ENCODE measurements around the gene PYGO2. TPM values are rescaled to one million over a fixed set of nuclear protein-coding genes. Genes with fewer than 3 reads are reported as not detected.

PYGO2 gene
- total RNA-seq, 4 donors from 2014 or later: 28.6 to 48.3 (median 42.9) TPM

DNA sequence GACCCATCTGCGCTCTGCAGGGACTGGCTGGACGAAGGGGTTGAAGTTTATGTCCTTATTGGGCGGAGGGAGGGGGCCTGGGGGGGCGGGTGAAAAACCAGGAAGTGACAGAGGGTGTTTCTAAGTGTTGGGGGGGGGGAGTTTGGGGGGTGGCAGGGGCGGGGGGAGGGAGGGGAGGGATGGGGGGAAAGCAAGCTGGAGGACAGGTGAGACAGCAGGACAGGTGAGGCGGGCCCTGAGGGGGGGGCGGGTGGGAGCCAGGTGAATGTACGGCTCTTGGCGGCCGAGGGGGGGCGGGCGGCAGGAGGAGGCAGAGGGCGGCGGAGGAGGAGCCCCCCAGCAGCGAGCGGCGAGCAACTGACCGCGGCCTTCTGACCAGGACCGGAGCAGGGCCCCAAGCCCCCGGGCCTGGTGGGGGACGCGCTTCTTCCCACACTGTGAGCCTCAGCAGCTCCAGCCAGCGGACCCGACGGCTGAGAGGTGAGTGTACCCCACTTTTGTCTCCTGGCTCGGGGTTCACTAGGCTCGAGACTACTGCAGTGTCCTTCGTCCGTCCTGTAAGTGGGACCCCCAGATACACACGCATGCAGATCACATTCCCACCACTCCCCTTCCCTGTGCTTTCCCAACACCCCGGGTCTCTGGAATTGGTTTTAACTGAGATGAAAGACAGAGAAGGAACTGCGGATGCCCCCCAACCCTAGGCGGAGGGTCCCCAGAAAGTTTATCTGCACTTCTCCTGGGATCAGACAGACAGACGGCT is 41.1 kb upstream of the PYGO2 start, which contains the start of gene ZBTB7B:
Gene ZBTB7B, plus strand, starts transcription at position 339 of the 763 bp plus-strand sequence. CDS start 11,859 bp downstream, outside the sequence.
- TF ChIP-seq CTCF (IDR thresholded peaks at IDR 0.05): no peak
- TF ChIP-seq POLR2A (IDR thresholded peaks at IDR 0.05): no peak
- Histone ChIP-seq H3K9me3 (no peaks in the 10 kb centered on the region), H3K36me3 (no peaks in the 10 kb centered on the region), H3K27me3 (no peaks in the 10 kb centered on the region), H3K4me1 (peaks cover 50 to 53% of the 10 kb centered on the region in 2 donors), H3K27ac (peak within 1 kb of the TSS; percentile 91 to 99 (median 95)), H3K4me3 (replicated peaks in 1 of 3) (peak within 1 kb of the TSS; percentile 86 to 97 (median 93))
- 0 to 2% methylated on average over 8 to 9 of the region's 35 CpGs for WGBS, 2 donors
- intact Hi-C loops (cut with DNase I): no loop called here
- peak; percentile 59 to 73 for DNase-seq

DNA sequence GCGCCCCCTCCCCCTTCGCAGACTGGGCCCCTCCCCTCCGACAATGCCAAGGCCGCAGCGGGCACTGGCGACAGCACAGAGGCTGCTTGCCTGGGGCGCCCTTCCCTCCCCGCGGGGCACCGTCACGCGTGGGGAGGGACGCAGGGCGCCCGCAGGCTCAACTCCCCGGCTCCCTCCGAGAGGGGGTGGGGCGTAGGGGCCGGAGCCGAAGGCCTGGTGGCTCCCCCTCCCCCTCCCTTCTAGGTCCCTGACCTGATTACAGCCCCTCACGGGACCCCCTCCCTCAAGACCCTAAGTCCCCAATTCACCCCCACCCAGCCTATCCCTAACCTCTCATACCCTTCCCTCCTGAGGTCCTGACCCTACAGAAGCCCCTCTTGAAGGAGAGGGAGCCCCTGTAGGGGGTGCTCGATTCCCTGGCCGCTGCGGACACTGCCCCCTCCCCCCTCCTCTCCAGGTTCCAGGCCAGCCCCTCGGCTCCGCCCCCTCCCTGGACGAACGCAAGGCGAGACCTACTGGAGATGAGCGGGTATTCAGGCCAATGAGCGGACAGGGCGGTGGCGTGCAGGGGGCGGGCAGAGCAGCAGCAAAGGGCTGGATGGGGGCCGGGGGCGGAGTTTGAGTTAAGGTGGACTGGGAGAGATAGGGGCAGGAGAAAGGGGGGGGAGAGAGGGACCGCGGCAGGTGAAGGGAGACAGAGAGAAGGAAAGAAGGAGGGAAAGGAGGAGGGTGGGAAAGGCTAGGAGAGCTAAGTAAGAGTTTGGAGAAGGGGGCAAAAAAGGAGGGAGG is 40.3 kb upstream of the PYGO2 start:
- Histone ChIP-seq H3K4me3 (replicated peaks in 1 of 3) (peak overlapping the region; percentile 23 to 86 (median 41)), H3K4me1 (peaks cover 43 to 45% of the 10 kb centered on the region in 2 donors), H3K27me3 (no peaks in the 10 kb centered on the region), H3K36me3 (no peaks in the 10 kb centered on the region), H3K27ac (peak overlapping the region; percentile 86 to 99 (median 95)), H3K9me3 (no peaks in the 10 kb centered on the region)
- 0 to 1% methylated on average over 25 to 26 of the region's 38 CpGs for WGBS, 2 donors
- peak; percentile 100 for DNase-seq
- peak; percentile 69 to 91 for TF ChIP-seq POLR2A (IDR thresholded peaks at IDR 0.05)
- peak in 5 of 6 experiments; percentile 19 to 44 (median 38) for TF ChIP-seq CTCF (IDR thresholded peaks at IDR 0.05)
- intact Hi-C loops (cut with DNase I): no loop called here

DNA sequence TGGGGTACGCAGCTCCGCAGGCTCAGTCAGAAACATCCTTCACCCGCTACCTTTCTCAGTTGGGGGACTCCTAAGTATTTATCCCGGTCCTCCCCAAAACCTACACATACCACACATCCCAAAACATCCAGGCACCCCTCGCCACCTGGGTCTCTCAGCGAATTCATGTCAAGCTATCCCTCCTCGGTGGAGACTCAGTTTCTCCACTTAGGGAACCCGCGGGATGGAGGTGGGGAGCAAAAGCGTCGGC is 39.8 kb upstream of the PYGO2 start:
- Histone ChIP-seq H3K9me3 (no peaks in the 10 kb centered on the region), H3K27me3 (no peaks in the 10 kb centered on the region), H3K27ac (peak overlapping the region; percentile 86 to 99 (median 95)), H3K4me1 (peaks cover 38 to 40% of the 10 kb centered on the region in 2 donors), H3K4me3 (replicated peaks in 1 of 3) (peak overlapping the region; percentile 23 to 86 (median 41)), H3K36me3 (no peaks in the 10 kb centered on the region)
- intact Hi-C loops (cut with DNase I): no loop called here
- DNase-seq: no peak
- WGBS, 2 donors: 0 to 1% methylated on average over 6 to 11 of the region's 11 CpGs
- TF ChIP-seq POLR2A (IDR thresholded peaks at IDR 0.05) (no peak), CTCF (IDR thresholded peaks at IDR 0.05) (no peak)

DNA sequence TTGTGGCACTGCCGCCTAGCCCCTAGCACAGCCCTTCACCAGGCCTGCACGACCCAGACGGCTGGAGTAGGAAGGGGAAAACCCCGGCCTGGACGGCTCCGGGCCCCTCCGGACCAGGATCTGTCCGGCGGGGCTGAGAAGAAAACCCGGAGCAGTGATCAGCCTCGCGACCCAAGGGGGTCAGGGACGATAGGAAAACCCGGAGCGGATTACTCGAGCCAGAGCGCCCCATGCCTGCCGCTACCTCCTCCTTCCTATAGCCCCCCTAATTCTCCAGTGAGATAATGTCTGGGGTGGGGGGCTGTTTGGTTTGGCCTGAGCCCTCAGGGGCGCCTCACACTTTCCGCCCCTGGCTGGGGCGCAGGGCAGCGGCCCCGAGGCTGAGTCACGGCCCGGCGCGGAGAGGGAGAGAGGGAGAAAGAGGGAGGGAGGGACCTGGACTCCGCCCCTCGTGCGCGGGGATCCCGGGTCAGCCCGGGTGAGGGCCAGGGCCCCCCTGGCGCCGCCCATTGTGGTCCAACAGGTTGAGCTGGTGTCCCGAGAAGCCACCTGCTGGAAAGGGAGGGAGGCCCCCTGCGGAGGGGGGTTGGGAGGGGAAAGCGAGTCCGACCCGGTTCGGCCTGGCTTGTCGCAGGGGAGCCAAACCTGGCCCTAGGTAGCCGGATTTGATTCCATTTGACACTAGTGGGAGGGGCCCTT is 39.3 kb upstream of the PYGO2 start:
- 0 to 1% methylated on average over 3 to 28 of the region's 43 CpGs for WGBS, 2 donors
- H3K4me1 ChIP-seq: peaks cover 33 to 35% of the 10 kb centered on the region in 2 donors
- intact Hi-C loops (cut with DNase I): no loop called here

More for the DNA sequence above, 39.3 kb upstream of the PYGO2 start:
- no peaks in the 10 kb centered on the region for H3K27me3 ChIP-seq
- peak; percentile 99 for DNase-seq
- no peaks in the 10 kb centered on the region for H3K36me3 ChIP-seq
- TF ChIP-seq POLR2A (IDR thresholded peaks at IDR 0.05) (peak; percentile 45 to 84), CTCF (IDR thresholded peaks at IDR 0.05) (peak in 1 of 6 experiments; percentile 23)
- H3K4me3 ChIP-seq (replicated peaks in 1 of 3): peak overlapping the region in 2 of 3 donors; percentile 46 to 86
- H3K27ac ChIP-seq: peak overlapping the region; percentile 86 to 99 (median 95)
- H3K9me3 ChIP-seq: no peaks in the 10 kb centered on the region

Data from thyroid gland (tissue), 4 donors.